GM19238 (cell line): ENCODE measurements around the gene GCGR.

Experiments
- DNase-seq: peaks from one replicate; pipeline ENCODE4 v3.0.0; 2011; ENCODE audit warnings: low spot score; ENCODE audit not compliant: insufficient read length

The GCGR gene

GRCh38 chr17:81803728-81804558 is at the start of gene GCGR:
Gene GCGR (plus strand): TSS chr17:81804150. CDS start chr17:81809019, 4,869 bp downstream.
- no peak for DNase-seq

DNA sequence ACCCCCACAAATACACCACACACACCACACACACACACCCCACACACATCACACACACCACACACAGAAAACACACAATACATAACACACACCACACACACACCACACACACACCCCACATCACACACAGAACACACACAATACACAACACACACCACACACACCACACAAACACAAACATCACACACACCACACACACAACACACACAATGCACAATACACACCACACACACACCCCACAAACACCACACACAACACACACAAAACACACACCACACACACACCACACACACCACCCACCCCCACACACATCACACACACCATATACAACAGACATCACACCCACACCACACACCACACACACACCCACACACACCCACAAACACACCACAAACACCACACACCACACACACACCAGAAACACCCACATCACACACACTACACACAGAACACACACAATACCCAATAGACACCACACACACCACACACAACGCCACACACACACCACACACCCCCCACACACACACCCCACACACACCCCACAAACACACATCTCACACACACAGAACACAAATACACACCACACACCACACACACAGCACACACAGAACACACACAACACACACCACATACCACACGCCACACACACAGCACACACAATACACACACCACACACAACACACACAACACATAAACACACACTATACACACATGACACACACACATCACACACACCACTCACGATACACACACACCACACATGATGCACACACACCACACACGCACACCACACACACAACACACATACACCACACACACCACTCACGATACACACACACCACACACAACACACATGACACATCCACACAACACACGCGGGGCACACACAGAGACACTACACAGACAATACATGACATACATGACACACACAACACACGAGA is 11.0 kb upstream of the GCGR start:
- no peak for DNase-seq

DNA sequence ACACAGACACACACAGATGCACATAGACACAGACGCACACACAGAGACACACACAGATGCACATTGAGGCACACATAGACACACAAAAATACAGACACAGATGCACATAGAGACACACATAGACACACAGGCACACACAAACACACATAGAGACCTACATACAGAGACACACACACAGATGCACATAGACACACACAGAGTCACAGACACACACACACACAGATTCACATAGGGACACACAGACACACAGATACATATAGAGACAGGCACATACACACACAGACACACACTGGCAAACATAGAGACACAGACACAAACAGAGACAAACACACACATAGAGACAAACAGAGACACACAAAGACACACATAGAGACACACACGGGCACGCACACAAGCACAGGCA is 9.9 kb upstream of the GCGR start:
- DNase-seq = no peak

- no peak for DNase-seq
These were observed 9.4 kb upstream of the GCGR start for GRCh38 chr17:81794509-81794908.

DNA sequence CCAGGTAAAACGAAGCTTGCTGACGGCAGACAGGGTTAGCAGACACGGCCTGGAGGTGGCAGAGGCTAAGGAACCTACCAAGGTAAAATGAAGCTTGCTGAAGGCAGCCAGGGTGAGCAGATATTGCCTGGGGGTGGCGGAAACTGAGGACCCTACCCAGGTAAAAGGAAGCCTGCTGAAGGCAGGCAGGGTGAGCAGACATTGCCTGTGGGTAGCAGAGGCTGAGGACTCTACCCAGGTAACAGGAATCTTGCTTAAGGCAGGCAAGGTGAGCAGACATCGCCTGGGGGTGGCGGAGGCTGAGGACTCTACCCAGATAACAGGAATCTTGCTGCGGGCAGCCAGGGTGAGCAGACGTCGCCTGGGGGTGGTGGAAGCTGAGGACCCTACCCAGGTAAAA is 2.6 kb upstream of the GCGR start:
- DNase-seq = no peak

- no peak for DNase-seq
These were observed 1.7 kb upstream of the GCGR start for GRCh38 chr17:81802048-81802758.

DNA sequence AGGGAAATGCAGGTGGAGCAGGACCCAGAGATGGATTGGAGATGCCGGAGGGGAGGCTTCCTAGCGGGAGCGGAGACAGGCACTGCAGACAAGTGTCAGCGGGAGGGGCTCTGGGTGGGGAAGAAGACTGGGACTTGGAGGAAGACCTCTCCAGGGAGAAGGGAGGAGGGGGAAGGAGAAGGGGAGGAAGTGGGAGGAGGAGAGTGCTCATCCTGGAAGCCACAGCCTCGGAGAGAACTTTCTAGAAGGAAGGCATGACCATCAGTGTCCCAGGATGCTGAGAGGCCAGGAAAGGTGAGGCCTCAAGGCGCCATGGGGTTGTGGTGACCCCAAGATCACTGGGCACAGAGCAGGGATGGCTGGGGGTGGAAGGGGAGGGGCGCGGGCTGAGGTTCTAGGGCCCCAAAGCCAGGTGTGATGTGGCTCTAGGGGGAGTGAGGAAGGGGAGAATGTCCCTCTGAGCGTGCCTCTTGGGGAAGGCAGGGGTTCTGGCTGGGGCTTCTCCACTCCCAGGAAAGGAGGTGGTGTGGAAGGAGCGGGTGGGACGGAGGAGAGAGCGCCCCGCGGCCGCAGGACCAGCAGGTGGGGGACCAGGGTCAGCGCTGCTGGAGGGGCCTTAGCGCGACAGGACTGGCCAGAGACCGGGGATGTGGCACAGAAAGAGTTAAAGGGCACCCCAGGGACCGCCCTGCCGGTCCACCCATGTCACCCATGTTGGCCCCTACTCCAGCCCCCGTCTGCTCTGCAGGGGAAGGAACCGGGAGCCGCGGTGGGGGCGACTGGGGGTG is 900 bp upstream of the GCGR start:
- no peak for DNase-seq

DNA sequence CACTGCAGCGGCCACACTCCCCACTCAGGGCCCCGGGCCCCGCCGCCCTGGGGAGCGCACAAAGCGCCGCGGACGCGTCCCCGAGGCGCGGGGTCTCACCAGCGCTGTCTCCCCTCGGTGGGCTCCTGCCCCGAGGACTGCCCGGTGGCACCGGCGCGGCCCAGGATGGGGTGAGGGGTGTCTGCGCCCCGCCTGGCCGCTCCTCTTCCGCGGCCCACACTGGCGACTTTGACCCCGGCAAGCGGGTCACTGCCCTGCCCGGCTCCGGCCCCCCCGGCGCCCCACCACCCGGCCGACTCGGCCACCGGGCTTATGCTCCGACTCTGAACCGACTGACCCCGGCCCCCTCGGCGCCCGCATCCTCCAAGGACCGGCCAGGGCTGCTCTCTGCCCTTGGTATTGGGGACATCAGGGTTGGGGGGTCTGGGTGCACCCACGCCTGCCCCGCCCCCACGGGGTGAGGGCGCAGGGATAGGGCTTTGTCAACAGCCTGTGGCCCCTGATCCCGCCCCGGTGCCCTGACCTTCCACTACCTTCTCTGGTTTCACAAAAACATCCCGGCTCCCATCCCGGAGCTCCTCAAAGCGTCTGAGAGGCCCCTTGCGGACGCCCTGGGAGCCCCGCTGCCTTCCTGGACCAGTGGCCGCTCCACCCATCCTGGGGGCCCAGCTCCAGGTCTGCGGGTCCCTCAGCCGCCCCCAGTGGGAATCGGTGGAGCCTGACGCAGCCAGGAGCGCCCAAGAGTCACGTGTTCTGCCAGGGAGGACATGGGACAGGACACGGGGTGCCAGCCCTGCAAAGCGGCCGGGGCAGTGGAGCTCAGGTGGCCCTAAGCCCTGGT is 829 bp downstream of the GCGR start:
- no peak for DNase-seq

GRCh38 chr17:81805707-81806460 is 1.9 kb downstream of the GCGR start:
- DNase-seq = no peak

GRCh38 chr17:81806461-81807209 is 2.7 kb downstream of the GCGR start:
- DNase-seq = no peak

DNA sequence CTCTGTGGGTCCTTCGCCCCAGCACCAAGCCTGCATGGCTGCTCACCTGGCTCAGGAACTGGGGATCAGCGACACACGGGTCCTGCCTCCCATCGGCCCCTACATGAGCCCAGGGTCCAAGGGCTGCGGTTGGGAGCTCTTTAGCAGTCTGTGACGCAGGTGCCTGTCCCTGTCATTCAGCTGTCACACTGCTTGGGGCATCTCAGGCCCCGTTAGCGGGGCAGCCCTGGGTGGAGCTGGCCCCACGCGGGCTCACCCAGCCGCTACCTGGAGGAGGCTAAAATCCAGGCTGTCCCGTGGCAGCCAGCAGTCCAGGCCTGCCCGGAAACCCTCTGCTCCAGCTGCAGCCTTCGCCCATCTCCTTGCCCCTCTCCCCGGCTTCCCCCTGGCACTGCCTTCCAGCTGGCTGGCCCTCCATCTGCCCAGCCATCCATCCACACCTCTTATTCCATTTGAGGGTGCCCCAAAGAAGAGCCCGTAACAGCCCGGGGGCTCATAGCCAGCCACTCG is 3.3 kb downstream of the GCGR start:
- no peak for DNase-seq

DNA sequence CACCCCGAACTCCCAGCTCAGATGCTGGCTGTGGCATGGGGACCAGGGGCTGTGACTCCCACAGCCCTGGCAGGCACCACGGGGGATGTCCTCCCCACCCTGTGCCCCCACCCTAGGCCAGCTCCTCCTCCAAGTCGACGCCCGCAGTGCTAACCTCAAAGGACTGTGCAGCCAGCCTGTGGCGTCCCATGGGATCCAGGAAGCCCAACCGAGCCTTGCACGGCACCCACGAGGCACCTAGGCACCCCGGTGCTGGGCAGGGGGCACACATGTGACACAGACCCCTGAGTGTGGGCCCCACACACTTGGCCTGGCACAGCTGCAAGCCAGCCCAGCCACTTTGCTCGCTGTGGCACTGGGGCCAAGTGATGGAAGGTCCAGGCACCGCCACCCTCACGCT is 3.9 kb downstream of the GCGR start:
- no peak for DNase-seq

- no peak for DNase-seq
These were observed 5.0 kb downstream of the GCGR start for GRCh38 chr17:81808778-81809555.

GRCh38 chr17:81809556-81809998 is 5.6 kb downstream of the GCGR start:
- no peak for DNase-seq

DNA sequence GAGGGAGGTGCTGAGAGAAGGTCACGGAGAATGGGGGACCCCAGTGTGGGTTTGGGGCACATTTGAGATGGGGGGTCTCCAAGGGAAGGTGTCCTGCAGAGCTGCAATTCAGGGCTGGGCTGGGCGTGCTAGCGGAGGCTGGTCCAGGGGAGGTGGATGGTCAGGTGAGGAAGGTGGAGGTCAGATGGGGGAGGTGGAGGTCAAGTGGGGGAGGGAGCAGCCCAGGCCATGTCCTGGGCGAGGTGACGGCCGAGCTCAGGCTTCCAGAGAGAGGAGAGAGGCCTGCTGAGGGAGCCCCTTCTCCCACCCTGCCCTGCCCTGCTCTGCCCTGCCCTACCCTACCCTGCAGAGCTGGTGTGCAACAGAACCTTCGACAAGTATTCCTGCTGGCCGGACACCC is 6.5 kb downstream of the GCGR start:
- no peak for DNase-seq

DNA sequence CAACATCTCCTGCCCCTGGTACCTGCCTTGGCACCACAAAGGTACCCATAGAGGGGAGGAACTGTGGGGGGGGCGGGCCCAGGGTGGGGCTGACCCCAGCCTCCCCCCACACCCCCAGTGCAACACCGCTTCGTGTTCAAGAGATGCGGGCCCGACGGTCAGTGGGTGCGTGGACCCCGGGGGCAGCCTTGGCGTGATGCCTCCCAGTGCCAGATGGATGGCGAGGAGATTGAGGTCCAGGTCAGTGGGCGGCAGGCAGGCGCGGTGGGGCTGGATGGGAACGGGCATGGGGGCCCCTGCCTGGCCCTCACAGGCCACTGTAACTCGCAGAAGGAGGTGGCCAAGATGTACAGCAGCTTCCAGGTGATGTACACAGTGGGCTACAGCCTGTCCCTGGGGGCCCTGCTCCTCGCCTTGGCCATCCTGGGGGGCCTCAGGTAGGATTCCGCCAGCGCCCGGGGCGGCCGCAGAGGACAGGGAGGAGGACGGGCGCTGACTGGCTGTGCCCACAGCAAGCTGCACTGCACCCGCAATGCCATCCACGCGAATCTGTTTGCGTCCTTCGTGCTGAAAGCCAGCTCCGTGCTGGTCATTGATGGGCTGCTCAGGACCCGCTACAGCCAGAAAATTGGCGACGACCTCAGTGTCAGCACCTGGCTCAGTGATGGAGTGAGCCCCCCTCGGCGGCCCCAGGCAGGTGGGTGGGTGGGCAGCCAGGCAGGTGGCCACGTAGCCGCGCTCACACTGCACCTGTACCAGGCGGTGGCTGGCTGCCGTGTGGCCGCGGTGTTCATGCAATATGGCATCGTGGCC is 7.1 kb downstream of the GCGR start:
- no peak for DNase-seq
